ENCODE data around the gene TRAF3IP1.

DNA sequence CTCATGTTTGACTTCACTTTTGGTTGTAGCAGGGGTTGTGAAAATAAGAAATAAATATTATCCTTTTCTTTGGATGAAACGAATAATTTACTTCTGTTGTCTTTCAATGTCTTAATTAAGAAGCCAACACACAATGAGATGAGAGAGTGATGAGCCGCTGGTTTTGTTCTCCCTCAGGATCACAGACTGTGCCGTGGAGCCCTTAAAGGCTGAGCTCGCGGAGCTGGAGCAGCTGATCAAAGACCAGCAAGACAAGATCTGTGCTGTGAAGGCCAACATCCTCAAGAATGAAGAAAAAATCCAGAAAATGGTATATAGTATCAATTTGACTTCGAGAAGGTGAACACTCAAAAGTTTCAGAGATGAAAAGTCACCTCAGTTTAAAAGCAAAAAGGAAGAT is 78.3 kb downstream of the TRAF3IP1 start:
- TF ChIP-seq POLR2AphosphoS5 (IDR thresholded peaks at IDR 0.05; ENCODE audit: low read depth, low read length) (no peak), FOXP2 (optimal IDR thresholded peaks at IDR 0.05; ENCODE audit: borderline replicate concordance, extremely low read depth, extremely low read length, insufficient read depth) (no peak), TAF1 (IDR thresholded peaks at IDR 0.05; ENCODE audit: borderline replicate concordance, insufficient read depth, low read length) (no peak)
- TF ChIP-seq, protein P1, sequence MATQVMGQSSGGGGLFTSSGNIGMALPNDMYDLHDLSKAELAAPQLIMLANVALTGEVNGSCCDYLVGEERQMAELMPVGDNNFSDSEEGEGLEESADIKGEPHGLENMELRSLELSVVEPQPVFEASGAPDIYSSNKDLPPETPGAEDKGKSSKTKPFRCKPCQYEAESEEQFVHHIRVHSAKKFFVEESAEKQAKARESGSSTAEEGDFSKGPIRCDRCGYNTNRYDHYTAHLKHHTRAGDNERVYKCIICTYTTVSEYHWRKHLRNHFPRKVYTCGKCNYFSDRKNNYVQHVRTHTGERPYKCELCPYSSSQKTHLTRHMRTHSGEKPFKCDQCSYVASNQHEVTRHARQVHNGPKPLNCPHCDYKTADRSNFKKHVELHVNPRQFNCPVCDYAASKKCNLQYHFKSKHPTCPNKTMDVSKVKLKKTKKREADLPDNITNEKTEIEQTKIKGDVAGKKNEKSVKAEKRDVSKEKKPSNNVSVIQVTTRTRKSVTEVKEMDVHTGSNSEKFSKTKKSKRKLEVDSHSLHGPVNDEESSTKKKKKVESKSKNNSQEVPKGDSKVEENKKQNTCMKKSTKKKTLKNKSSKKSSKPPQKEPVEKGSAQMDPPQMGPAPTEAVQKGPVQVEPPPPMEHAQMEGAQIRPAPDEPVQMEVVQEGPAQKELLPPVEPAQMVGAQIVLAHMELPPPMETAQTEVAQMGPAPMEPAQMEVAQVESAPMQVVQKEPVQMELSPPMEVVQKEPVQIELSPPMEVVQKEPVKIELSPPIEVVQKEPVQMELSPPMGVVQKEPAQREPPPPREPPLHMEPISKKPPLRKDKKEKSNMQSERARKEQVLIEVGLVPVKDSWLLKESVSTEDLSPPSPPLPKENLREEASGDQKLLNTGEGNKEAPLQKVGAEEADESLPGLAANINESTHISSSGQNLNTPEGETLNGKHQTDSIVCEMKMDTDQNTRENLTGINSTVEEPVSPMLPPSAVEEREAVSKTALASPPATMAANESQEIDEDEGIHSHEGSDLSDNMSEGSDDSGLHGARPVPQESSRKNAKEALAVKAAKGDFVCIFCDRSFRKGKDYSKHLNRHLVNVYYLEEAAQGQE (IDR thresholded peaks at IDR 0.05; ENCODE audit: insufficient read depth in 1 of 2, low read depth in 2 of 2, low read length in 2 of 2): no peak

Measured in PFSK-1 (cell line).